ENCODE measurements around the gene PDXP.

Gene PDXP

GRCh38 chr22:37629928-37630327 is 28.6 kb upstream of the PDXP start:
- no peak for DNase-seq

- DNase-seq = no peak
These were observed 27.6 kb upstream of the PDXP start for GRCh38 chr22:37630839-37631435.

GRCh38 chr22:37631448-37632173 is 26.9 kb upstream of the PDXP start:
- no peak for DNase-seq

GRCh38 chr22:37632174-37633088 is 26.1 kb upstream of the PDXP start:
- no peak for DNase-seq

GRCh38 chr22:37633089-37633624 is 25.4 kb upstream of the PDXP start:
- DNase-seq = no peak

GRCh38 chr22:37633625-37634416 is 24.7 kb upstream of the PDXP start:
- DNase-seq = no peak

- DNase-seq = no peak
These were observed 24.1 kb upstream of the PDXP start for GRCh38 chr22:37634417-37634924.

GRCh38 chr22:37635157-37635556 is 23.4 kb upstream of the PDXP start:
- no peak for DNase-seq

GRCh38 chr22:37636186-37636948 is 22.2 kb upstream of the PDXP start:
- DNase-seq = no peak

- no peak for DNase-seq
These were observed 21.6 kb upstream of the PDXP start for GRCh38 chr22:37636949-37637273.

GRCh38 chr22:37638391-37639069 is 20.0 kb upstream of the PDXP start:
- DNase-seq = no peak

- DNase-seq = peak; percentile 21
These were observed 19.3 kb upstream of the PDXP start, which contains the start of gene SH3BP1 for GRCh38 chr22:37639070-37639760. TSS of gene SH3BP1 (plus strand) at chr22:37639669. CDS start at chr22:37639788, 119 bp downstream.

GRCh38 chr22:37639771-37640590 is 18.5 kb upstream of the PDXP start:
- no peak for DNase-seq

GRCh38 chr22:37640591-37641560 is 17.6 kb upstream of the PDXP start:
- DNase-seq = no peak

GRCh38 chr22:37641561-37641949 is 17.0 kb upstream of the PDXP start:
- no peak for DNase-seq

GRCh38 chr22:37643225-37643847 is 15.2 kb upstream of the PDXP start:
- peak; percentile 75 for DNase-seq

GRCh38 chr22:37647317-37647716 is 11.2 kb upstream of the PDXP start:
- no peak for DNase-seq

GRCh38 chr22:37647928-37648327 is 10.6 kb upstream of the PDXP start:
- no peak for DNase-seq

Measured in T1000 (cell line).